Stromal cell of bone marrow (primary cell): ENCODE results near the gene MED10.

Source experiments
- DNase-seq: peaks from one replicate; pipeline ENCODE4 v3.0.0-alpha.2; 2012; ENCODE audit warnings: low read depth

MED10 gene

GRCh38 chr5:6377905-6378765, at the start of gene MED10:
TSS of gene MED10 (minus strand) at chr5:6378547. CDS start at chr5:6378483, 64 bp downstream.
- peak; percentile 82 for DNase-seq

GRCh38 chr5:6427694-6428093, 49.3 kb upstream of the MED10 start:
- no peak for DNase-seq

- DNase-seq = no peak
Measured at GRCh38 chr5:6424700-6425099, 46.4 kb upstream of the MED10 start.

GRCh38 chr5:6424110-6424659, 45.8 kb upstream of the MED10 start:
- DNase-seq = no peak

- no peak for DNase-seq
Measured at GRCh38 chr5:6423327-6424109, 45.2 kb upstream of the MED10 start.

GRCh38 chr5:6419340-6419852, 41.0 kb upstream of the MED10 start:
- DNase-seq = peak; percentile 16

- DNase-seq = no peak
Measured at GRCh38 chr5:6418679-6419276, 40.4 kb upstream of the MED10 start.

- DNase-seq = no peak
Measured at GRCh38 chr5:6417657-6418056, 39.3 kb upstream of the MED10 start.

GRCh38 chr5:6412811-6413210, 34.5 kb upstream of the MED10 start:
- no peak for DNase-seq

- DNase-seq = no peak
Measured at GRCh38 chr5:6411141-6411540, 32.8 kb upstream of the MED10 start.

GRCh38 chr5:6410421-6410820, 32.1 kb upstream of the MED10 start:
- no peak for DNase-seq

GRCh38 chr5:6408627-6409446, 30.5 kb upstream of the MED10 start:
- no peak for DNase-seq

GRCh38 chr5:6408260-6408596, 29.9 kb upstream of the MED10 start:
- no peak for DNase-seq

GRCh38 chr5:6407558-6408259, 29.4 kb upstream of the MED10 start:
- DNase-seq = no peak

- DNase-seq = no peak
Measured at GRCh38 chr5:6405591-6405990, 27.2 kb upstream of the MED10 start.

- peak; percentile 33 for DNase-seq
Measured at GRCh38 chr5:6404129-6404528, 25.8 kb upstream of the MED10 start.

- no peak for DNase-seq
Measured at GRCh38 chr5:6403416-6403815, 25.1 kb upstream of the MED10 start.

GRCh38 chr5:6402939-6403338, 24.6 kb upstream of the MED10 start:
- DNase-seq = no peak

- no peak for DNase-seq
Measured at GRCh38 chr5:6401410-6401809, 23.1 kb upstream of the MED10 start.

- DNase-seq = peak; percentile 33
Measured at GRCh38 chr5:6399980-6400910, 21.9 kb upstream of the MED10 start.
